ENCODE results near the gene SPEF2. TPM values are rescaled to one million over a fixed set of nuclear protein-coding genes. Genes with fewer than 3 reads are reported as not detected.

The SPEF2 gene
- total and polyA plus RNA-seq, 10 of the 15 experiments (the other 5 are each of a cell fraction or from before 2014, with no cell fraction given): 0.03 to 2.0 (median 0.07) TPM; not detected in 3

DNA sequence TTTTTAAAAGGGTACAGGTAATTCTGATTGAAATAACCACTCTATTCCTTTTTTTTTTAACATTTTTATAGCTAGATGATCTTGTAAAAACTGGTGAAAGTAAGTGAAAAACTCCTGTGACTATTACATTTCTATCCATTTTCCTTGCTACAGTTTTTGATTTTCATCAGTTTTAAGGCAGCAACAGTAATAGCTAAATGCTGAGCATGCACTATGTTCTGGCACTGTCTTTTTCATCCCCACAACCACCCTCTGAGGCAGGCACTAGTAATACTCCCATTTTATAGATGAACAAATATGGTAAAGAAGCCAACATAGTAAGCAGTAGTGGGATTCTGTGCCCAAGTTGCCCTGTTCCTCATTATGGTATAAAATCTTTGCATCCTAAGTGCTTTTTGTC is 126.0 kb downstream of the SPEF2 start (continued):
- TF ChIP-seq CBX3 (IDR thresholded peaks at IDR 0.05; ENCODE audit: borderline replicate concordance, low read depth) (no peak), TARDBP (IDR thresholded peaks at IDR 0.05; ENCODE audit: borderline replicate concordance) (no peak), NBN (IDR thresholded peaks at IDR 0.05) (no peak)

- ATAC-seq: peak; percentile 78
- H4K20me1 ChIP-seq (ENCODE audit: control insufficient read depth, insufficient read depth): no peaks in the 10 kb centered on the region
- no peak overlapping the region for H3K27ac ChIP-seq (ENCODE audit: control insufficient read depth, insufficient read depth)
- H3K9me3 ChIP-seq (replicated peaks; ENCODE audit: control insufficient read depth, insufficient read depth, low read length): no peaks in the 10 kb centered on the region
- DNase-seq (ENCODE audit: low read depth, low spot score): no peak
- H3K27me3 ChIP-seq (replicated peaks in 1 of 2; ENCODE audit: control insufficient read depth in 2 of 2, insufficient read depth in 2 of 2, low read length in 1 of 2): no peaks in the 10 kb centered on the region
- in situ Hi-C loops (cut with MboI): no loop called here
- FAIRE-seq: no peak
- WGBS (ENCODE audit: insufficient coverage, insufficient replicate concordance, low lambda C conversion rate, missing lambda C conversion rate): 65% methylated on average over 7 of the region's 8 CpGs
- no peak overlapping the region for H3K4me2 ChIP-seq (ENCODE audit: control insufficient read depth, insufficient read depth)
- intact Hi-C loops (cut with micrococcal nuclease; ENCODE audit: unreplicated experiment): no loop called here
- H3K4me3 ChIP-seq: no peak overlapping the region
- ChIA-PET POLR2A (interaction anchor here (0.6 kb wide), 1 partner anchor 140 kb away, joined by 3 read pairs; no protein-coding TSS in a partner anchor), SMC1A (ENCODE audit: uncharacterized antibody, unreplicated experiment) (interaction anchor here (1.0 to 1.1 kb wide), 2 partner anchors 46 to 94 kb away, joined by 3 to 6 read pairs; no protein-coding TSS in a partner anchor), CTCF (no interaction called here), RAD21 (ENCODE audit: unreplicated experiment) (interaction anchor here (0.9 kb wide), 1 partner anchor 32 kb away, joined by 5 read pairs; no protein-coding TSS in a partner anchor)
- no peak for TF ChIP-seq MAX (IDR thresholded peaks at IDR 0.05; ENCODE audit: low read depth, low read length)
- TF ChIP-seq FOS (IDR thresholded peaks at IDR 0.05; ENCODE audit: borderline replicate concordance, extremely low read depth, insufficient read length): no peak
- no peak for TF ChIP-seq ZSCAN29 (IDR thresholded peaks at IDR 0.05)
- H3K4me1 ChIP-seq (ENCODE audit: control insufficient read depth, insufficient read depth, low read length): no peaks in the 10 kb centered on the region
- no peaks in the 10 kb centered on the region for H3K36me3 ChIP-seq (ENCODE audit: control insufficient read depth in 2 of 2, insufficient read depth in 2 of 2, low read length in 1 of 2)
- H3K79me2 ChIP-seq (ENCODE audit: control insufficient read depth, insufficient read depth, low read length): no peaks in the 10 kb centered on the region
- BruUV-seq (replicated peaks): no TSS peak
- no peak overlapping the region for H3K9ac ChIP-seq (ENCODE audit: control insufficient read depth, insufficient read depth, low read length)
- no peak overlapping the region for H2AFZ ChIP-seq (ENCODE audit: control insufficient read depth, low read depth, low read length)
Observed at GRCh38 chr5:35745193-35745592, 127.5 kb downstream of the SPEF2 start.
